Lung (tissue), 16 donors: ENCODE data around the gene SPC25. TPM values are rescaled to one million over a fixed set of nuclear protein-coding genes. Genes with fewer than 3 reads are reported as not detected.
A peak's percentile ranks its signal among the peaks of the same experiment; 100 is the strongest.

Experiments used
- ATAC-seq: fragments of 200-7000 bp; cut with Tn5 transposase; one replicate; pipeline ENCODE4 v1.9.1; 2020; ENCODE audit warnings: moderate number of reproducible peaks; ENCODE audit not compliant: insufficient read depth, low FRiP score
- DNase-seq, 3 donors: peaks; one replicate each; pipeline ENCODE4 v3.0.0-alpha.2; 2013 to 2017
- H3K27ac ChIP-seq, 2 donors: one replicate each; pipeline ENCODE4 v1.5.1; 2013; ENCODE audit warnings: mild to moderate bottlenecking in 2 of 2, moderate library complexity in 2 of 2, control low read depth in 1 of 2, inconsistent platforms in 1 of 2, low read depth in 1 of 2, low read length in 1 of 2
- H3K27me3 ChIP-seq, 3 donors: one replicate each; pipeline ENCODE4 v1.5.1; 2013; ENCODE audit warnings: low read length in 2 of 3; ENCODE audit not compliant: control insufficient read depth in 3 of 3, insufficient read depth in 3 of 3
- H3K36me3 ChIP-seq, 4 donors: one replicate each; pipeline ENCODE4 v1.5.1; 2013; ENCODE audit warnings: low read length in 4 of 4, mild to moderate bottlenecking in 1 of 4, moderate library complexity in 1 of 4; ENCODE audit not compliant: control insufficient read depth in 4 of 4, insufficient read depth in 4 of 4
- H3K4me1 ChIP-seq, 5 donors: one replicate each; pipeline ENCODE4 v1.5.1; 2013; ENCODE audit warnings: low read length in 5 of 5, mild to moderate bottlenecking in 2 of 5, moderate library complexity in 1 of 5; ENCODE audit not compliant: control insufficient read depth in 5 of 5, insufficient read depth in 5 of 5
- H3K4me3 ChIP-seq: one replicate; pipeline ENCODE4 v1.5.1; 2013; ENCODE audit warnings: mild to moderate bottlenecking, control low read depth, moderate library complexity
- H3K9ac ChIP-seq, 2 donors: one replicate each; pipeline ENCODE4 v1.5.1; 2013; ENCODE audit warnings: low read length in 2 of 2, control low read depth in 1 of 2; ENCODE audit not compliant: insufficient read depth in 1 of 2
- H3K9me3 ChIP-seq, 4 donors: one replicate each; pipeline ENCODE4 v1.5.1; 2013; ENCODE audit warnings: low read length in 3 of 4, mild to moderate bottlenecking in 1 of 4, moderate library complexity in 1 of 4; ENCODE audit not compliant: control insufficient read depth in 4 of 4, insufficient read depth in 3 of 4
- WGBS, 2 donors: extraction: QIAGEN DNeasy Blood & Tissue Kit; methylation state at CpG; one replicate each; pipeline ENCODE4 v1.1.7; 2013; 5-methylcytosine and 5-hydroxymethylcytosine counted together
- long read RNA-seq, 5 donors: transcript quantifications; one replicate each; lab custom pipeline, GENCODE V29; 2026
- polyA plus RNA-seq, 2 donors: library from polyadenylated mRNA; stranded (reverse); fragments of 200-250 nt; gene quantifications; one replicate each; pipeline ENCODE4 v1.2.1, GENCODE V29; 2013
- total RNA-seq, 2 donors: library from RNA; depleted of rRNA in 1 of 2; stranded (reverse); fragments of >200 nt in 1 of 2; gene quantifications; one replicate each; pipeline ENCODE4 v1.2.1, GENCODE V29; 2014 to 2021
- TF ChIP-seq, protein P1 (sequence below): IDR thresholded peaks from 2 replicates; pipeline ENCODE4 v1.5.1; 2012; ENCODE audit warnings: mild to moderate bottlenecking; ENCODE audit errors: control extremely low read depth, extremely low read depth
- donor health status: control.
- donor health status: control.
- donor health status: Bipolar disorder and iron deficiency.
- donor health status: healthy.
- donor health status: DM: yes; HTN: yes; CAD: no.

Gene SPC25
- 1 to 10 TPM in 1 of 2 donors, under 1 TPM in 1; 0.67 to 2.1 TPM for total RNA-seq
- 1 to 10 TPM in 1 of 2 donors, under 1 TPM in 1; 0.77 to 1.8 TPM for polyA plus RNA-seq
- long read RNA-seq, donor 1, transcript SPC25-201 (7 exons, 1,354 nt): major isoform, 11 of 21 reads
- long read RNA-seq, donor 1, partial matches to known transcripts: 10 of 21 reads
- long read RNA-seq, donor 1, other reads (novel, unspliced or antisense): 0 of 21 reads
- long read RNA-seq, donor 2, partial matches to known transcripts: 0 of 2 reads
- long read RNA-seq, donor 2, other reads (novel, unspliced or antisense): 0 of 2 reads
- long read RNA-seq, donor 3, transcript SPC25-201 (7 exons, 1,354 nt): major isoform, 7 of 7 reads
- long read RNA-seq, donor 3, partial matches to known transcripts: 0 of 7 reads
- long read RNA-seq, donor 3, other reads (novel, unspliced or antisense): 0 of 7 reads
- long read RNA-seq, donor 4, partial matches to known transcripts: 0 of 3 reads
- long read RNA-seq, donor 4, other reads (novel, unspliced or antisense): 0 of 3 reads
- long read RNA-seq, donor 5, transcript SPC25-201 (7 exons, 1,354 nt): major isoform, 9 of 19 reads
- long read RNA-seq, donor 5, partial matches to known transcripts: 5 of 19 reads
- long read RNA-seq, donor 5, other reads (novel, unspliced or antisense): 5 of 19 reads

GRCh38 chr2:168890006-168890782 lies at the start of gene SPC25:
SPC25 (minus strand) TSS chr2:168890430; CDS start chr2:168889519, 911 bp downstream.
- Histone ChIP-seq H3K4me3 (peak within 1 kb of the TSS; percentile 51), H3K9me3 (no peaks in the 10 kb centered on the region), H3K27ac (no peak within 1 kb of the TSS), H3K4me1 (peaks cover 0 to 12% (median 5%) of the 10 kb centered on the region in 5 donors), H3K27me3 (no peaks in the 10 kb centered on the region), H3K36me3 (no peaks in the 10 kb centered on the region), H3K9ac (peak within 1 kb of the TSS; percentile 62 to 75)
- TF ChIP-seq, protein P1, sequence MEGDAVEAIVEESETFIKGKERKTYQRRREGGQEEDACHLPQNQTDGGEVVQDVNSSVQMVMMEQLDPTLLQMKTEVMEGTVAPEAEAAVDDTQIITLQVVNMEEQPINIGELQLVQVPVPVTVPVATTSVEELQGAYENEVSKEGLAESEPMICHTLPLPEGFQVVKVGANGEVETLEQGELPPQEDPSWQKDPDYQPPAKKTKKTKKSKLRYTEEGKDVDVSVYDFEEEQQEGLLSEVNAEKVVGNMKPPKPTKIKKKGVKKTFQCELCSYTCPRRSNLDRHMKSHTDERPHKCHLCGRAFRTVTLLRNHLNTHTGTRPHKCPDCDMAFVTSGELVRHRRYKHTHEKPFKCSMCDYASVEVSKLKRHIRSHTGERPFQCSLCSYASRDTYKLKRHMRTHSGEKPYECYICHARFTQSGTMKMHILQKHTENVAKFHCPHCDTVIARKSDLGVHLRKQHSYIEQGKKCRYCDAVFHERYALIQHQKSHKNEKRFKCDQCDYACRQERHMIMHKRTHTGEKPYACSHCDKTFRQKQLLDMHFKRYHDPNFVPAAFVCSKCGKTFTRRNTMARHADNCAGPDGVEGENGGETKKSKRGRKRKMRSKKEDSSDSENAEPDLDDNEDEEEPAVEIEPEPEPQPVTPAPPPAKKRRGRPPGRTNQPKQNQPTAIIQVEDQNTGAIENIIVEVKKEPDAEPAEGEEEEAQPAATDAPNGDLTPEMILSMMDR: no peak
- WGBS, 2 donors: 0 to 4% methylated on average over 38 of the region's 38 CpGs
- DNase-seq (peak; percentile 93 to 96 (median 96)), ATAC-seq (peak; percentile 100)

DNA sequence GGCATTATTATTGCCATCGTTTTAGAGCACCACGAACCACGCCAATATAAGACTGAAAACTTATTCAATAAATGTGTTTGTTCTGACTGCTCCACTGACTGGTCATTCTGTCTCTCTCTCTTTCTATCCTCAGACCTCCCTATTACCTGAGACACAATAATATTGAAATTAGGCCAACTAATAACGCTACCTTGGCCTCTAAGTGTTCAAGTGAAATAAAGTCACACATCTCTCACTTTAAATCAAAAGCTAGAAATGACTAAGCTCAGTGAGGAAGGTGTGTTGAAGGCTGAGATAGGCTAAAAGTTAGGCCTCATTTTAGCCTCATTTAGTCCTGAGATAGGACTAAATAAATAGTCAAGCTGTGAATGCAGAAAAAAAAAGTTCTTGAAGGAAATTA lies 49.7 kb upstream of the SPC25 start:
- DNase-seq (no peak), ATAC-seq (no peak)
- Histone ChIP-seq H3K9me3 (no peaks in the 10 kb centered on the region), H3K9ac (no peak overlapping the region), H3K27ac (no peak overlapping the region), H3K36me3 (no peaks in the 10 kb centered on the region), H3K4me1 (no peaks in the 10 kb centered on the region), H3K27me3 (no peaks in the 10 kb centered on the region), H3K4me3 (no peak overlapping the region)
- 89 to 96% methylated on average over 4 of the region's 4 CpGs for WGBS, 2 donors
- TF ChIP-seq, protein P1: no peak

GRCh38 chr2:168939061-168939460 lies 48.8 kb upstream of the SPC25 start:
- TF ChIP-seq, protein P1: no peak
- DNase-seq: no peak
- no peaks in the 10 kb centered on the region for H3K36me3 ChIP-seq
- H3K4me3 ChIP-seq: no peak overlapping the region
- H3K9me3 ChIP-seq: no peaks in the 10 kb centered on the region
- H3K27me3 ChIP-seq: no peaks in the 10 kb centered on the region
- no peak overlapping the region for H3K9ac ChIP-seq
- H3K4me1 ChIP-seq: no peaks in the 10 kb centered on the region
- 87 to 88% methylated on average over 1 of the region's 1 CpG for WGBS, 2 donors
- no peak for ATAC-seq
- H3K27ac ChIP-seq: no peak overlapping the region
